RKO (cell line): Measurements from ENCODE around the gene QDPR.

ENCODE experiments used
- DNase-seq: peaks from one replicate; pipeline ENCODE4 v3.0.0-alpha.2; 2016; ENCODE audit warnings: low spot score

Gene QDPR

GRCh38 chr4:17528551-17529165 is 16.8 kb upstream of the QDPR start:
- DNase-seq = no peak

GRCh38 chr4:17526695-17527477 is 15.0 kb upstream of the QDPR start:
- no peak for DNase-seq

- DNase-seq = no peak
These were observed 11.8 kb upstream of the QDPR start for GRCh38 chr4:17523662-17524061.

GRCh38 chr4:17521595-17521994 is 9.7 kb upstream of the QDPR start:
- DNase-seq = no peak

- DNase-seq = no peak
These were observed 5.8 kb upstream of the QDPR start for GRCh38 chr4:17517664-17518063.

GRCh38 chr4:17516980-17517379 is 5.1 kb upstream of the QDPR start:
- no peak for DNase-seq

- no peak for DNase-seq
These were observed 3.8 kb upstream of the QDPR start for GRCh38 chr4:17515445-17516407.

GRCh38 chr4:17514865-17515264 is 3.0 kb upstream of the QDPR start, which contains the start of gene CLRN2:
Gene CLRN2, plus strand, starts transcription at chr4:17515165. Its CDS starts 102 bp downstream, at chr4:17515267.
- DNase-seq = no peak

- no peak for DNase-seq
These were observed 1.2 kb upstream of the QDPR start for GRCh38 chr4:17512973-17513665.

GRCh38 chr4:17511509-17511949 is 361 bp downstream of the QDPR start:
- DNase-seq = peak; percentile 55

GRCh38 chr4:17511051-17511450 is 839 bp downstream of the QDPR start:
- peak; percentile 54 for DNase-seq

- DNase-seq = no peak
These were observed 1.3 kb downstream of the QDPR start for GRCh38 chr4:17510582-17510981.

- DNase-seq = no peak
These were observed 7.8 kb downstream of the QDPR start for GRCh38 chr4:17504081-17504480.

GRCh38 chr4:17502756-17503155 is 9.1 kb downstream of the QDPR start:
- no peak for DNase-seq

GRCh38 chr4:17500574-17500973 is 11.3 kb downstream of the QDPR start:
- no peak for DNase-seq

- DNase-seq = no peak
These were observed 13.9 kb downstream of the QDPR start for GRCh38 chr4:17497890-17498523.

GRCh38 chr4:17494258-17495190 is 17.4 kb downstream of the QDPR start:
- DNase-seq = peak; percentile 67

GRCh38 chr4:17493619-17494018 is 18.3 kb downstream of the QDPR start:
- DNase-seq = no peak

- no peak for DNase-seq
These were observed 19.0 kb downstream of the QDPR start for GRCh38 chr4:17492876-17493275.

- no peak for DNase-seq
These were observed 19.7 kb downstream of the QDPR start for GRCh38 chr4:17492058-17492741.
